Posterior cingulate gyrus (tissue), 11 donors: ENCODE measurements around the gene GOLGA8T.
A peak's percentile ranks its signal among the peaks of the same experiment; 100 is the strongest.
"Not testable (repeated sequence)": the region's sequence is repeated elsewhere in the genome, so short reads cannot be mapped to it uniquely, and the experiment has no call there.

Source experiments
- DNase-seq, 10 donors: peaks; one replicate each; pipeline versions ENCODE4 v3.0.0 to v3.0.0-alpha.2; 2020 to 2021; ENCODE audit warnings: mixed read lengths in 3 of 10
- intact Hi-C: fragments of 100-400 bp; cut with DNase I; formaldehyde crosslinking; loops from one replicate; pipeline ENCODE4 v1.15.1; 2023

The GOLGA8T gene, protein sequence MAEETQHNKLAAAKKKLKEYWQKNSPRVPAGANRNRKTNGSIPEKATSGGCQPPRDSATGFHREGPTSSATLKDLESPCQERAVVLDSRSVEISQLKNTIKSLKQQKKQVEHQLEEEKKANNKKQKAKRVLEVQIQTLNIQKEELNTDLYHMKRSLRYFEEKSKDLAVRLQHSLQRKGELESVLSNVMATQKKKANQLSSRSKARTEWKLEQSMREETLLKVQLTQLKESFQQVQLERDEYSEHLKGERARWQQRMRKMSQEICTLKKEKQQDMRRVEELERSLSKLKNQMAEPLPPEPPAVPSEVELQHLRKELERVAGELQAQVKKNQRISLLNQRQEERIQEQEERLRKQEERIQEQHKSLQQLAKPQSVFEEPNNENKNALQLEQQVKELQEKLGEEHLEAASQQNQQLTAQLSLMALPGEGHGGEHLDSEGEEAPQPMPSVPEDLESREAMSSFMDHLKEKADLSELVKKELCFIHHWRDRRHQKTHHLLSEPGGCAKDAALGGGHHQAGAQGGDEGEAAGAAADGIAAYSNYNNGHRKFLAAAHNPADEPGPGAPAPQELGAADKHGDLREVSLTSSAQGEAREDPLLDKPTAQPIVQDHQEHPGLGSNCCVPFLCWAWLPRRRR

DNA sequence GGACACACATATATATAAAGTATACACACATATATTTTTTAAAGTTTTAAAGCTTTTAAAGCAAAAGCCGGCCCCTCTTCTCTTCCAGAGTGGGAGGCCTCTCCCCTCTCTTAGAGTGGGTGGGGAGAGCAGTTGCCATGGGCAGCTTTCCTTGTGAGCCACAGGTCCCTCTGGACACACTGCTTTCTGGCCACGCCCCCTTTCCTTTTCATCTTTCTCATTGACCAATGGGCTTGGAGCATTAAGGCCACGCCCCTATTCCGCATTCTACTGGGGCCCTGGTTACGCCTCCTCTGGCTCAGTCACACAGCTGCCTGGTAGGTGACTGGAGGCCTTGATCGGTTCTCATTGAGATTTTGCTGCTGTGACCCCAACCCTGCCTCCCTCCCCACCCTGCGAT is at the start of gene GOLGA8T:
Gene GOLGA8T, plus strand, starts transcription at position 301 of the 400 bp plus-strand sequence. Its CDS starts 98 bp downstream, at position 399.
- DNase-seq, intact Hi-C loops: not testable (repeated sequence)

GRCh38 chr15:30097827-30098226 is 37.0 kb upstream of the GOLGA8T start:
- DNase-seq, intact Hi-C loops: not testable (repeated sequence)

GRCh38 chr15:30102890-30103289 is 32.0 kb upstream of the GOLGA8T start:
- intact Hi-C loops, DNase-seq: not testable (repeated sequence)

DNA sequence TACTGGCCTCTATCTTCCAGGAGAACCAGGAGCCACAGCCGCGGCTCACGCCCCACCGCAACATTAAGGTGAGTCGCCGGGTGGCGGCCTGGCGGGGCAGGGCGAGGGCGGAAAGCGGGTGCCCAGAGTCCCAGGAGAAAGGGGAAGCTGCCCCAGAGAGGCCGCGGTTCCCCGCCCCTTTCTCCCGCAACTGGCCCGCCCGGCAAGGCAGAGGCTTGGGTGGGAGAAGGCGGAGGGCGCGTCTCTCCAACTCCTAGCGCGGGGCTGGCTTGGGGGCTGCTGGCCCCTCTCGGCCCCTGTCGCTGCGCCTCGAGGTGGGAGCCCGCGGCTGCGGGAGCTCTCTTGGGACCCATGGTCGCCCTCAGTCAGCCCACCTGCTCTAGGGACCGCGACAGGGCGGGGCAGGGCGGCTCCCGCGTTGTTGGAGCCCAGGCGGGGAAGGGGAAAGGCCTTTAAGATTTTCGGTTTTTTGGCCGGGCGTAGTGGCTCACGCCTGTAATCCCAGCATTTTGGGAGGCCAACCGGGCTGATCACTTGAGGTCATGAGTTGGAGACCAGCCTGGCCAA is 30.8 kb upstream of the GOLGA8T start:
- DNase-seq, intact Hi-C loops: not testable (repeated sequence)

GRCh38 chr15:30110591-30110990 is 24.3 kb upstream of the GOLGA8T start:
- DNase-seq, intact Hi-C loops: not testable (repeated sequence)

- intact Hi-C loops, DNase-seq: not testable (repeated sequence)
These were observed 4.8 kb upstream of the GOLGA8T start for GRCh38 chr15:30130066-30130465.

GRCh38 chr15:30143246-30143645 is 8.4 kb downstream of the GOLGA8T start:
- intact Hi-C loops: not testable (repeated sequence)

DNA sequence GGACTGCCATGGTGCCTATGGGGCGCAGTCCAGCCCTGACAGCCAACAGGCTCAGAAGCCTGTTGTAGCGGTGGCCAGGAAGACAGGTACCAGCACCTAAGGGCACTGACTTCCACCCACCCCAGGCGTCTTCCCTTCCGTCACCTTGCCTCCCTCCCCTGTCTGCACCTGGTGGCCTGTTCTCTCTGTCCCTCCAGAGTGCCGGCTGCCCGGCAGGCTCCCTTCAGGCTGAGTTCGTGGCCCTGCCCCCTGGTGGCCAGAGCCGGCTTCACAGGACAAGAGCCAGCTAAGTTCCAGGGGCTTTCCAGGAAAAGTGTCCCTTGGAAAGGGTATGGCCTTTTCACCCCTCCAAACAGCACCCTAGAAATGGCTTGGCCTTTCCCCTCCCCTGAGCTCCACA is 15.0 kb downstream of the GOLGA8T start:
- intact Hi-C loops, DNase-seq: not testable (repeated sequence)

More at GRCh38 chr15:30143246-30143645, 8.4 kb downstream of the GOLGA8T start:
- peak in 1 of 10 donors; percentile 18 for DNase-seq

- intact Hi-C loops: not testable (repeated sequence)
These were observed 27.9 kb downstream of the GOLGA8T start for GRCh38 chr15:30162479-30163357.

GRCh38 chr15:30163759-30164158 is 28.9 kb downstream of the GOLGA8T start:
- intact Hi-C loops: not testable (repeated sequence)

More at GRCh38 chr15:30162479-30163357, 27.9 kb downstream of the GOLGA8T start:
- DNase-seq: peak in 2 of 10 donors; percentile 8 to 30

DNA sequence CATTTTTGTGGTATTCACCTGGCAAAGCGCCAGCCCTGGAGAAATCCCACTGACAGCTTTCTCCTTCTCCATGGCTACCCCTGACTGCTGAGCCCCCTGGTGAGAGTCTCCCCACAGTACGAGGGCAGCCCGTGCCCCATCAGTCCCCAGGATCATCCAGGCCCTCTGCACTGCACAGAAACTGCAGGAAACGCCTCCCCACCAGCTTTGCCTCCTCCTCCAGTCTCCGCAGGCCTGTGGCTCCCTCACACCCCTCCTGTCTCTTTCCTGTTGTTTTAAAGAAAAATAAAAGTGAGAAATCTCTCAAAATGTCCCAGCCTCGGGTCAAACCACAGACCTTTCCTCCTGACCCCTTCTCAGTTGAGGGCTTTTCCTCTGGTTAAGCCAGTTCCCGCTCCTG is 29.4 kb downstream of the GOLGA8T start:
- DNase-seq, intact Hi-C loops: not testable (repeated sequence)

More at GRCh38 chr15:30163759-30164158, 28.9 kb downstream of the GOLGA8T start:
- DNase-seq: peak in 1 of 10 donors; percentile 59

GRCh38 chr15:30167403-30167802 is 32.6 kb downstream of the GOLGA8T start:
- intact Hi-C loops, DNase-seq: not testable (repeated sequence)

- DNase-seq, intact Hi-C loops: not testable (repeated sequence)
These were observed 33.0 kb downstream of the GOLGA8T start for GRCh38 chr15:30167886-30168285.

- DNase-seq, intact Hi-C loops: not testable (repeated sequence)
These were observed 36.6 kb downstream of the GOLGA8T start for GRCh38 chr15:30171452-30171851.

GRCh38 chr15:30173041-30173608 is 38.3 kb downstream of the GOLGA8T start:
- intact Hi-C loops: not testable (repeated sequence)
- DNase-seq: peak in 3 of 10 donors; percentile 56 to 71 (median 71)

GRCh38 chr15:30175291-30175690 is 40.4 kb downstream of the GOLGA8T start:
- DNase-seq: peak in 3 of 10 donors; percentile 38 to 59 (median 49)
- intact Hi-C loops: not testable (repeated sequence)

DNA sequence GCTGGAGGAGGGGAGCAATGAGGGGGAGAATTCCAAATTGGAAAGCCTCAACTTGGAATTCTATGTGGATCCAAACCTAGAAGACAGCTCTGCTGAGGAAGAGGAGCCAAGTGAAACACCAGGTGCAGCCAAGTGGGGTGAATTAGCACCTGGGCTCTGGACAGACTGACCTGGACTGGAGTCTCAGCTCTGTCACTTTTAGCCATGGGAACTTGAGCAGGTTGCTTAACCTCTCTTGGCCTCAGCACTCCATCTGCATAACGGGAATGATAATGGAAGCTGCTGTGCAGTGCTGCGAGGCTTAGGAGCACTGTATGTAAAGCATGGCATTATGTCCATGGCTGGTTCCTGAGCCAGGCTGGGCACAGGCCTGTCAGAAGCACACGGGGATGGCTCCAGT is 41.8 kb downstream of the GOLGA8T start:
- intact Hi-C loops: not testable (repeated sequence)
- DNase-seq: peak in 1 of 10 donors; percentile 12

- intact Hi-C loops, DNase-seq: not testable (repeated sequence)
These were observed 45.0 kb downstream of the GOLGA8T start for GRCh38 chr15:30179814-30180213.

DNA sequence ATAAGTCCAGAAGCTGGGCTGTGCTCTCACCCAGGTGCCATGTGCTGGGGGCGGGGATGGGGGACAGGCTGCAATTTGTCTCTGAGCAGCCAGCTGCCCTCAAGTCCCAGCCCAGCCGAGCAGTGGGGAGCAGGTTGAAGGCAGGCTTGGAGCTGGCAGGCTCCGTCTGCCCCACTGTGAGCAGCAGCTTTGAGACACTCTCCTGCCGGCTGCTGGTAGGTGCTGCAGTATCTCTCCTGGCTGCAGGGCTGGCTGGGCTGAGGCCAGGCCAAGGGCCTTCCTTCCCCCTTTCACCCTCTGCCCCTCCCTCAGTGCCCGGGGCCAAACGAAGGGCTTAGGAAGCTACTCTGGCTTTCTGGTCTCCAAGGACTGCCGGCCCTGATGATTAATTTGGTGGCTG is 50.6 kb downstream of the GOLGA8T start:
- DNase-seq, intact Hi-C loops: not testable (repeated sequence)
